Ureter (tissue), 1 donor: ENCODE results near the gene NRL. TPM values are rescaled to one million over a fixed set of nuclear protein-coding genes. Genes with fewer than 3 reads are reported as not detected.

Experiments
- DNase-seq: peaks from one replicate; pipeline ENCODE4 v3.0.0-alpha.2; 2020; ENCODE audit warnings: low spot score
- total RNA-seq: library from RNA; stranded (reverse); gene quantifications from one replicate; pipeline ENCODE4 v1.2.4, GENCODE V29; 2023
- donor health status: DM: yes; HTN: yes; CAD: no.

NRL gene
- total RNA-seq, result 3.9 TPM

DNA sequence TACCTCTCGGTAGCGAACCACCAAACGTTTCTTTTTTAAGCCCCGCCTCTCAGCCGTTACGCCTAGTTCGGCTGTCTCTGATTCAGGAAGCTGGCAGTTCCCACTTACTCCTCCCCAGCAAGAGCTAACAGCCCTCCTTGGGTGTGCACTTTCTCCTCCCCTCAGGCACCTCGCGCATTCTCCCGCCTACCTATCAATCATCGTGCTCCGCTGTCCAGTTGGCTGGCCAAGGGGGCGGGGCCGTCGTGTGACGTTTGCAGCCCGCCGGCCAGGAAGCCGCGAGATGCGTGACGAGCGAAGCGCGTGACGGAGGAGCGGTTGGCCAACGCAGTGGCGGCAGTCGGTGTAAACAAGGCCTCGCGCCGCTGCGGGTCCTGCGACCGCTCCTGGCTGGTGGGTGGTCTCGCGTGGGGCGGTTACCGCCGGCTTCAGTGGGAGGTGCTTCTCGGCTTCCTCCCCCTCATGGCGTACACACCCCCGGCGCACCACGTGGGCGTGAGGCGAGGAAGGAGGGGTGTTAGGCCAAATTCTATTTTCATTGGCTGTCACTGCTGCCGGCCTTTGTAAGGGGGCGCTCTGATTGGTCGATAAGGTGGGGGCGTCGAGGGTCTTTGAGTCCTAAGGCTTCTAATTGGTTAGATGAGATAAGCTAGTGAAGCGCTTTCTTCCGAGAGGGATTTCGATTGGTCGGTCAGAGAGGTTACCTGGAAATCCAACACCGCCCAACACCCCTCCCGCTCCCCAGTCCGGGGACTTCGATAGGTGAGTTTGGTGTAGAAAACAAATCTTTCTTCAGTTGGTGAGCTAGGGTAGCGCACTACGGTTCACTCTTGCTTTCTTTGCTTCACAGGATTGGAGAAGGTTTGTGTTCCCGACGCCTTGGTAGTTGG is at the start of gene NRL, which contains the start of gene DCAF11:
NRL (minus strand) TSS at position 418 of the 890 bp plus-strand sequence. CDS start 32,101 bp downstream, outside the sequence.
DCAF11 (plus strand) TSS at position 246 of the 890 bp plus-strand sequence. CDS start 818 bp downstream, outside the sequence.
- DNase-seq, result peak; percentile 99

DNA sequence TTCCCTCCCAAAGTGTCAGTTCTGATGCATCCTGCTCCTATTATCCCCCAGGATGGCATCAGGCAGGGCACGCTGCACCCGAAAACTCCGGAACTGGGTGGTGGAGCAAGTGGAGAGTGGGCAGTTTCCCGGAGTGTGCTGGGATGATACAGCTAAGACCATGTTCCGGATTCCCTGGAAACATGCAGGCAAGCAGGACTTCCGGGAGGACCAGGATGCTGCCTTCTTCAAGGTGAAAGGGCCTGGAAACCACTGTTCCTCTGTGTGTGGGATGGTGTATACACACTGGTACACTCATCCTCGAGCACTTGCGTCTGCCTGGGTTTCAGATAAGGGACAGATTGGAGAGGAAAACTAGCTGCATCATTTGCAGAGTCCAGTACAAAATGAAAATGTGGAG is 47.3 kb upstream of the NRL start:
- DNase-seq, result no peak

DNA sequence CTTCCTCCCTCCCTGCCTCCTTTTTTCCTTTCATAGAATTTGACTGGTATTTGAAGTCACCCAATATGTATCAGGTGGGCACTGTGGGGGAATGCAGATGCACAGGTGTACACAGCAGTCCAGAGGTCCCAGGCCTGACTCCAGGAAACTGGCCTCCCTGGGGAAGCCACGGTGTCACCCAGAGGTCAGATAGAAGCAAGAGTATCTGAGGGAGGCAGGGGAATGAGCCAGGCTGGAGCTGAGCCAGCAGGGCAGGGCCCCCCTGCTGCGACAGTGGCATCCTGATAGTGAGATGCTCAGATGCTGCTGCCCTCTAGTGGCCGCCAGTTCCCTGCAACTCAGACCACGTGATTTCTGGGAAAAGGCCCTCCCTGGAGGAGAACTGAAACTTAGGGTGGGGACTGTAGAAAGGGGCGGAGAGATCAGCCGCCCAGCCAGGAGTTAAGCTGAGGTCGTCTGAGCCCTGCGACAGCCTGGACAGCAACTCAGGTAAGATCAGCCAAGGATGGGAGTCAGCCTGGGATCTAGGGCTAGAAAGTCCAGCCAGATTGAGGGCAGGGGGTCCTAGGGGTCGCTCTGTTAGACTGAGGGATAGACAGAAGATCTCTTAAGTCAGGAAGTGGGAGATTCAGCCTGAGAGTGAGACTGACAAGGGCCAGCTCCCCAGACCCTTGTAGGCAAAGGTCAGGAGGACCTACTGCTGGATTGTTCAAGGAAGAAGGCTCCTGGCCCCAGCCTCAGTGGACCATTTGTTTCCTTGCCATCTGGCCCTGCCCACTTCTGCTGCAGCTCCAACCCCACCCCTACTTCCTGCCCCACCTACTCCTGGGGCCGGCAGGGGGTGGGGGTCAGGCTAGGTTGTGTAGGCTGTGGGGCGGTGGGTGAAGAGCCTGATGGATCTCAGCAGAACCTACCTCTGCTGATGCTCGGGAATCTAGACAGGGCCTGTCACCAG is 46.4 kb upstream of the NRL start, which contains the start of gene IRF9:
IRF9 (plus strand) TSS at position 416 of the 955 bp plus-strand sequence. CDS start 880 bp downstream, outside the sequence.
- peak; percentile 98 for DNase-seq

DNA sequence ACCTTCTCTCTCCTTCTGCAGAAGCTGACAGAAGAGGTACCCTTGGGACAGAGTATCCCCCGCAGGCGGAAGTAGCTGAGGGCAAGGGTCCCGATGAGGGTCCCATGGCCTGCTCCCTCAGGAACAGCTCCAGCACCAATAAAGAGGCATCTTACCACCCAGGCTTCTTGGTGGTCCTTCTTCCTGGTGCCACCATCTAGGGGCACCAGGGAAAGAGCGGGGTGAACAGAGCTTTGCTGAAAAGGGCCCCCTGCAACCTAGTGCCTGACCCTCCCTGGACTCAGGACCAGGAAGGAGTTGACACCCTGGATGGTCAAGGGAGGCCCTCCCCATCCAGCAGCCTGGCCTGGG is 45.7 kb upstream of the NRL start:
- no peak for DNase-seq

DNA sequence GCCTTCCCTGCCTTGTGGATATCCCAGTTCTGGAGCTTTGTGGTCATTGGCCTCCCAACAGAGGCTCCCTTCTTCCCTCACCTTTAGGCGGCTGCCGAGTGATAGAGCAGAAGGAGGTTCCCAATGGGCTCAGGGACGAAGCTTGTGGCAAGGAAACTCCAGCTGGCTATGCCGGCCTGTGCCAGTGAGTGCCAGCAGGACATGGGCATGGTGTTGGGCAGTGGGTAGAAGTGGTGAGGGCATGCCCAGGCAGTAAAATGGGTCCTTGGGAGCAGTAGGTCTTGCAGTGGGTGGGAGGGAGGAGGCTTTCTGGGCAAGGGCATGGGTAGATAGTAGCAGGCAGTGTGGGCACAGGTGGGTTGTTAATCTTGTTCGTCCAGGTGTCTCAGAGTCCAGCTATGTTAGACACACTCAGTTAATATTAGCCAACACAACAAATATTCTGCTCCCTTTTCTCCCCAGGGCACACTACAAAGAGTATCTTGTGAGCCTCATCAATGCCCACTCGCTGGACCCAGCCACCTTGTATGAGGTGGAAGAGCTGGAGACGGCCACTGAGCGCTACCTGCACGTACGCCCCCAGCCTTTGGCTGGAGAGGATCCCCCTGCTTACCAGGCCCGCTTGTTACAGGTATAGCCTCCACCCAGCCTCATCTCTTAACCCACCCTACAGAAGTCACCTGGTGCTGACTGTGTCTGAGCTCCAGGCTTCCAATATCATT is 45.2 kb upstream of the NRL start:
- DNase-seq, result no peak

DNA sequence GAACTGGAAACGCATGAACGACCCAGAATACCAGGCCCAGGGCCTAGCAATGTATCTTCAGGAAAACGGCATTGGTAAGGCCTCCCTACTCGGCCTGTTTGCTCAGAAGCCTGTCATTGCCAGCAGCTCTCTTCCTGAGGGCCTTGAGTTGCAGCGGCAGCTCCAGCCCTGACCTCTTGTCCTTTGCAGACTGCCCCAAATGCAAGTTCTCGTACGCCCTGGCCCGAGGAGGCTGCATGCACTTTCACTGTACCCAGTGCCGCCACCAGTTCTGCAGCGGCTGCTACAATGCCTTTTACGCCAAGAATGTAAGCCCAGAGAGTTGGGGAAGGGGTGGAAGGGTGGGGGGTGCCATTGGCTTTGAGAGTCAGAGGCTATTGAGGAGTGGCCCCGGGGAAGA is 42.6 kb upstream of the NRL start:
- no peak for DNase-seq

DNA sequence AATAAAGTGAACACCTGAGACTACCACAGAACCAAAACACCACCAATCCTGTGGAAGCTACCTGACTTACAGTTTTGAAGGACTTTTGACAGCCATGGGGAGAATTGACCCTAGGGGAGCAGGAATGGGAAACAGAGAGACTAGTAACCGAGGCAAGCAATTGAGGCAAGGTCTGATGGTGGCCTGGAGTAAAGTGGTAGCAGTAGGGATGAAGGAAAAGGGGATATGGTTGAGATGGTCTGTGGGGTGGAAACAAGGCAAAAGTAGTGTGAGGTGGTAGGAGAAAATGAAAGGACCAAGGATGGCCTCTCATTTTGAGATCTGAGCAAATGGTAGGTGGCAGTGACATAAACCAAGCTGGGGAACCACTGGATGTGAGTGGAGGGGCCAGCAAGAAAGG is 42.1 kb upstream of the NRL start:
- DNase-seq, result no peak

DNA sequence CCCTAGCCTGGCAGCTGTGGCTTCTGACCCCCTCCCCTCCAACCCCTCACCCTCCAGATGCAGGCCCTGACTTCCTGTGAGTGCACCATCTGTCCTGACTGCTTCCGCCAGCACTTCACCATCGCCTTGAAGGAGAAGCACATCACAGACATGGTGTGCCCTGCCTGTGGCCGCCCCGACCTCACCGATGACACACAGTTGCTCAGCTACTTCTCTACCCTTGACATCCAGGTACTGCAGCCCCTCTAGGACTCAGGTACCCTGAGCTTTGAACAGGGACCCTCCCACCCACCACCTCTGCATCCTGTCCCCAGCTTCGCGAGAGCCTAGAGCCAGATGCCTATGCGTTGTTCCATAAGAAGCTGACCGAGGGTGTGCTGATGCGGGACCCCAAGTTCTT is 40.4 kb upstream of the NRL start:
- DNase-seq, result no peak

DNA sequence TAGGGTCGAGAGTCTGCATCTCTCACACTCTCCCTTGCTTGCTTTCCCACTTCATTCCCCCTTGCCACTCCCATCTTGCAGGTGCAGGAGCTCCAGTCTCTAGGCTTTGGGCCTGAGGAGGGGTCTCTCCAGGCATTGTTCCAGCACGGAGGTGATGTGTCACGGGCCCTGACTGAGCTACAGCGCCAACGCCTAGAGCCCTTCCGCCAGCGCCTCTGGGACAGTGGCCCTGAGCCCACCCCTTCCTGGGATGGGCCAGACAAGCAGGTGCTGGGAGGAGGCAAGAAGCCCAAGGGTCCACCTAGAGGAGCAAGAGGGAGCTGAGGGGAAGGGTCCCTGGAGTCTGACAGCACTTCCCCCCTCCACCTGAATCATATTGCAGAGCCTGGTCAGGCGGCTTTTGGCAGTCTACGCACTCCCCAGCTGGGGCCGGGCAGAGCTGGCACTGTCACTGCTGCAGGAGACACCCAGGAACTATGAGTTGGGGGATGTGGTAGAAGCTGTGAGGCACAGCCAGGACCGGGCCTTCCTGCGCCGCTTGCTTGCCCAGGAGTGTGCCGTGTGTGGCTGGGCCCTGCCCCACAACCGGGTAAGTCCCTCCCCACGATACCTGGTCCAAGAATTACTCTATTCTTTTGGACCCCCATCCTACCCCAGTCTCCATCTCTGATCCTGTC is 36.8 kb upstream of the NRL start:
- no peak for DNase-seq

DNA sequence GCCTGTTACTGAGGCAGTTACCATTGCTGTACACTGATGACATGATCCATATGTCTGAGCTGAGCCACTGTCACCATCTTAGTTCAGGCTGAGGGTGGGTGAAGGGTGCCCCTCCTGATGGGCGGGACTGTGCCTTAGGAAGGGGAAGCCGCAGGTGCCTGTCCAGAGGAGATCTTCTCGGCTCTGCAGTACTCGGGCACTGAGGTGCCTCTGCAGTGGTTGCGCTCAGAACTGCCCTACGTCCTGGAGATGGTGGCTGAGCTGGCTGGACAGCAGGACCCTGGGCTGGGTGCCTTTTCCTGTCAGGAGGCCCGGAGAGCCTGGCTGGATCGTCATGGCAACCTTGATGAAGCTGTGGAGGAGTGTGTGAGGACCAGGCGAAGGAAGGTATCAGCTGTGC is 36.2 kb upstream of the NRL start:
- no peak for DNase-seq

DNA sequence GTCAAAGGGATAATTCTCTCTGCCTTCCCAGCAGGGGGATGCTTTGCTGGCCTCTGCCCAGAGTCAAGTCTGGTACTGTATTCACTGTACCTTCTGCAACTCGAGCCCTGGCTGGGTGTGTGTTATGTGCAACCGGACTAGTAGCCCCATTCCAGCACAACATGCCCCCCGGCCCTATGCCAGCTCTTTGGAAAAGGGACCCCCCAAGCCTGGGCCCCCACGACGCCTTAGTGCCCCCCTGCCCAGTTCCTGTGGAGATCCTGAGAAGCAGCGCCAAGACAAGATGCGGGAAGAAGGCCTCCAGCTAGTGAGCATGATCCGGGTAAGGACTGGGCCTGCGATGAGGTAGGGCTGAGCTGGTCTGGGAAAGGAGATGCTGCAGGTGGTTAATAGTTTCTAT is 35.8 kb upstream of the NRL start:
- DNase-seq, result no peak

DNA sequence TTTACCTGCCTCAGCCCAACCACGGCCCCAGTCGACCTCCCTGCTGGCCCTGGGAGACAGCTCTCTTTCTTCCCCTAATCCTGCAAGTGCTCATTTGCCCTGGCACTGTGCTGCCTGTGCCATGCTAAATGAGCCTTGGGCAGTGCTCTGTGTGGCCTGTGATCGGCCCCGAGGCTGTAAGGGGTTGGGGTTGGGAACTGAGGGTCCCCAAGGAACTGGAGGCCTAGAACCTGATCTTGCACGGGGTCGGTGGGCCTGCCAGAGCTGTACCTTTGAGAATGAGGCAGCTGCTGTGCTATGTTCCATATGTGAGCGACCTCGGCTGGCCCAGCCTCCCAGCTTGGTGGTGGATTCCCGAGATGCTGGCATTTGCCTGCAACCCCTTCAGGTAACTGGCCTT is 35.3 kb upstream of the NRL start:
- no peak for DNase-seq

DNA sequence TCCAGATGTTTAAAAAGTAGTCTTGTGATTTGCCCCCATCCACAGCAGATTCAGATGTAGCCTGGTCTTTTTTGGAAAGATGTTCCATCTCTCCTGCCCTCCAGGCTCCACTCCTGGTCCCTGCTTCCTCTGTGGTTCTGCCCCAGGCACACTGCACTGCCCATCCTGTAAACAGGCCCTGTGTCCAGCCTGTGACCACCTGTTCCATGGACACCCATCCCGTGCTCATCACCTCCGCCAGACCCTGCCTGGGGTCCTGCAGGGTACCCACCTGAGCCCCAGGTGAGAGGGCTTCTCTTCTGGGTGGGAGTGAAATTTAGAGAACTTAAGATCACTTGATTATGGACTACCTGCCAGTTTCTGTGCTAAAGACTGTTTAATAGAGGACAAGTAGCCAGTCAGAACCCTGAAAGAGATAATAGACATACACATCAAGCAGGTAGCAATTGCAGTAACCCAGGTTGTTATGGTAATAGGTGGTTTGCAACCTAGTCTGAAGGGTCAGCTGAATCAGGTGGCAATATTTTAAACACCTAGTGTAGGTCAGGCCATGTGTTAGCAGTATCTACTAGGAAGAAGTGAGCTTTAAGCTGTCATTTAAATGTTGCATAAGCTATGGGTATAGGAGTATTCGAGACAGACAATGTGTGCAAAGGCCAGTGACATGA is 34.7 kb upstream of the NRL start:
- no peak for DNase-seq

DNA sequence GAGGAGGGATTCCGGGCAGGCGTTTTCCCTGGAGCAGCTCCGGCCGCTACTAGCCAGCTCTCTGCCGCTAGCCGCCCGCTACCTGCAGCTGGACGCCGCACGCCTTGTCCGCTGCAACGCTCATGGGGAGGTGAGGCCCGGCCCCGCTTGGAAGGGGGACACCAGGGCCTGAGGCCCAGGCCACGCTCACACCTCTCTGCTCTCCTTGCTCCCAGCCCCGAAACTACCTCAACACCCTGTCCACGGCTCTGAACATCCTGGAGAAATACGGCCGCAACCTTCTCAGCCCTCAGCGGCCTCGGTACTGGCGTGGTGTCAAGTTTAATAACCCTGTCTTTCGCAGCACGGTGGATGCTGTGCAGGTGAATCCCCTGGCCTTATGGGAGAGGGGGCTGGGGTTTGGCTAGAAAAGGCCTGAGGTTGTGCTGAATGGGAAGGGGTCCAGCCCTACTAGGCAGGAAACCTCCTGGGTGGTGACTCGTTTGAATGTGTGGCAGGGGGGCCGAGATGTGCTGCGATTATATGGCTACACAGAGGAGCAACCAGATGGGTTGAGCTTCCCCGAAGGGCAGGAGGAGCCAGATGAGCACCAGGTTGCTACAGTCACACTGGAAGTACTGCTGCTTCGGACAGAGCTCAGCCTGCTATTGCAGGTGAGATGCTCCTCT is 33.1 kb upstream of the NRL start:
- no peak for DNase-seq

DNA sequence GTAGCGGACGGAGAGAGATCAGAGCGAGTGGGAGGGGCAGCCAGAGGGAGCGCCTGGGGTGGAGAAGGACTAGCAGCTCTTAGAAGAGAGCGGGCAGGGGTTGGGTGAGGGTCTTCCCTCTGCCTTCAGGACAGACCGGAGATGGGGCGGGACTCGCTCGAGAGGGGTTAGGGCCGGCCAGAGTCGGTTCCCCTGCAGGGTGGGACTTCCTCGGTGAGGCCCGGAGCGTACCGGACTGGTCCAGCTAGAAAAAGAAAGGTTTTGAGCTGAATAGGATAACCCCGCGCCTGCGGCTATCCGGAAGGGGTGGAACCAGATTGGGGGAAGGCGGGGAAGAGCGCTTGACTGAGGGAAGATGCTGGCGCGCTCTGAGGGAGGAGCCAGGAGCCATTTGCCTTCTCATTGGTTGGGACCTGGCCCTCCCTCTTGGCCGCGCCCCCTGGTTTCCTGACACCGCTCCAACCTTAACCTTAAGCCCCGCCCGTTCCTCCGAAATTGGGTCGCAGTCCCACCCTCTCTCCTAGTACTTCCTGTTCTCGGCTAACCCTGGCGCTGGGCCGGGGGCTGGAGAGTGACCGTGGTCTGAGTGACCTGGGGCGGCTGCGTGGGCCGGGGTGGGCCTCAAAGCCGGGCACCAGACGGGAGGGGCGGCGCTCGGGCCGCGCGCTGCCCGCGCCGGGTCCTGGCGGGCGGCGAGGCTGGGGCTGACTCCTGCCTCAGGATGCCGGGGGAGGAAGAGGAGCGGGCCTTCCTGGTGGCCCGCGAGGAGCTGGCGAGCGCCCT is 32.4 kb upstream of the NRL start, which contains the start of gene RNF31:
RNF31 (plus strand) TSS at position 521 of the 783 bp plus-strand sequence; CDS start at position 722, 201 bp downstream.
- peak; percentile 99 for DNase-seq

DNA sequence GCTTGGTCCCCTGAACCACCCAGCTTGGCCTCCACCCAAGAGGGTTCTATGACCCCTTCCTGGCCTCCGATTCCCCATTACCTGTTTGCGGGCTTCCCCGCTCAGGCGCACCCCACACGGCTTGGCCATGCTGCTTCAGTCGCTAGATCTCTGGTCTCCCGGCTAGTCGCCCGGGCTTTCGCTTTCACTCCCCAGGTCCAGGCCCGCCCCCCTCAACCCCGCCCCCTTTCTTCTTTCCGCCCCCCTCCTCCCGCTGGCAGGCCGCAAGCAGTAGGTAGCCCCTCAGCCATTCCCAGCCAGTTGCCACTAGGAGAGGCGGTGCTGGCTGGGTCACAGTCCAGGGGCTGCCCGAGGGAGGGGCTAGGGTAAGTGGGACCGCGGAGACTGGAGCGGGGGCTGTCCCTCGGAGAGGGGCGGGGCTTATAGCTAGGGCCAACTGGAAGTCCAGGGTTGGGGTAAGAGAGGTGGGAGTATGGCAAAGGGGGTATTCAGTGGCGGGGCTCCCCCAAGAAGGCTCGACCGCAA is 31.8 kb upstream of the NRL start, which contains the start of gene PSME2:
PSME2 (minus strand) TSS at position 158 of the 525 bp plus-strand sequence; CDS start at position 129, 29 bp downstream.
- peak; percentile 94 for DNase-seq

DNA sequence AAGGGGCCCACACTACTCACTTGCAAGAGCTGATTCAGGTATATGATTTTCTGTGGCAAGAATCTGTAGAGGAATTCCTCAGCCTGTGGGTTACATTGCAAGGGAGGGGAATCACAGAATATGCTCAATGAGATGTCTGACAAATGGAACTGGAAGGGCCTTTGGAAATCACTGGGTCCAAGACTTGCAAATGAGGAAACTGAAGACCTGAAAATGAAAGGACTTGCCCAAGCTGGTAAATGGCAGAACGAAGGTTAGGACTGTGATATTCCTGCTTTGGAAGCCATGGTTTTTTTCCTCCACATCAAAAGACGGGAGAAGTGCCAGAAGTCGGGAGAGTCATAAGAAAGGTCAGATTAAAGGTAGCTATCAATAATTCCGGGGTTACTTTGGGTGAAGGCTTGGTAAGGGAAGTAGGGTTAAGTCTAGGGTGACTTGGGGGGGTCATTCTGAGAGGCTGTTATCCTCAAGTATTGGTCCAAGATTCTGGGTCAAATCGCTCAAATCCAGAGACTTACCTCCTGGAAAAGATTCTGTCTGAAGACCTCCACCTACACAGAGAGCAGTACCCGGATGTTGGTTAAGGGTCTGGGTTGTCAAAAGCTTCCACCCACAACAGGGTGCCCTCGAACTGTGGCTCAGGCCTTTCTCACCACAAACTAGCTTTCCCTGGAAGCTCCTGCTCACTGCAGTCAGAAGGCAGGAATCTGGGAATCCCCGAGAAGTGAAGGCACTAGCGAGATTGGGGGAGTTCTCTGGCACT is 31.1 kb upstream of the NRL start:
- DNase-seq, result no peak

DNA sequence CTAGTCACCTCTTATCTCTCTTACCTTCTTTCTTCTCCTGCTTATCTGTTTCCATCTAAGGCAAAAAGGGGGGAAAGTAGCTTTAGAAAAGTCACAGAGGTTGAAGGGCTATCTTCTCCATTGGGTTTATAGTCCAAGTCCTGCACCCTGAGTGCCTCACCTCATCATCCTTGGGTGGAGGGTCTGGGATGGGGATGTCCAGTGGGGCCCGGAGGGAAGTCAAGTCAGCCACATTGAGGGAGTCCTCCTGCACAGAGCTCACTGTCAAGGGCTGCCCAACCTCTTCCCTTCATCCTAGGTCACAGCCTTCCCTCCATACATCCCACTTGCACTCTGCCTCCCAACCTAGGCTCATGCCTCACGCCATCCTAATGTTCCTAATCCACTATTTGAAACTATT is 30.5 kb upstream of the NRL start:
- DNase-seq, result no peak
